KMS-11 (cell line): ENCODE results near the gene MAJIN.

Experiments
- H2AFZ ChIP-seq: fragments of 200-600 bp; sonication (generic); 2 replicates; pipeline ENCODE4 v1.6.1; 2016; ENCODE audit warnings: antibody characterized with exemption, mixed run types, low read depth
- H3K27ac ChIP-seq: fragments of 200-600 bp; sonication (generic); 2 replicates; pipeline ENCODE4 v1.6.1; 2016; ENCODE audit warnings: mild to moderate bottlenecking, mixed run types
- H3K27me3 ChIP-seq: fragments of 200-600 bp; sonication (generic); 2 replicates; pipeline ENCODE4 v1.6.1; 2017; ENCODE audit warnings: mild to moderate bottlenecking, low read depth, mixed run types, moderate library complexity; ENCODE audit not compliant: insufficient read depth
- H3K36me3 ChIP-seq: fragments of 200-600 bp; sonication (generic); 2 replicates; pipeline ENCODE4 v1.6.1; 2017; ENCODE audit warnings: mild to moderate bottlenecking, mixed run types; ENCODE audit not compliant: insufficient read depth
- H3K4me1 ChIP-seq: fragments of 200-600 bp; sonication (generic); 2 replicates; pipeline ENCODE4 v1.6.1; 2016; ENCODE audit warnings: mild to moderate bottlenecking, low read depth, mixed run types; ENCODE audit not compliant: poor library complexity, severe bottlenecking
- H3K4me2 ChIP-seq: fragments of 200-600 bp; sonication (generic); 2 replicates; pipeline ENCODE4 v1.7.0; 2016; ENCODE audit warnings: mild to moderate bottlenecking, mixed run types
- H3K4me3 ChIP-seq: fragments of 200-600 bp; sonication (generic); IDR thresholded peaks from 2 replicates; pipeline ENCODE4 v1.6.1; 2017; ENCODE audit warnings: low read depth, low read length, mixed read lengths; ENCODE audit not compliant: insufficient read depth
- H3K79me2 ChIP-seq: fragments of 200-600 bp; sonication (generic); 2 replicates; pipeline ENCODE4 v1.6.1; 2016; ENCODE audit warnings: low read depth, mixed run types; ENCODE audit not compliant: insufficient read depth
- H3K9ac ChIP-seq: fragments of 200-600 bp; sonication (generic); 2 replicates; pipeline ENCODE4 v1.6.1; 2016; ENCODE audit warnings: mild to moderate bottlenecking, mixed run types
- H4K20me1 ChIP-seq: fragments of 200-600 bp; sonication (generic); 2 replicates; pipeline ENCODE4 v1.6.1; 2016; ENCODE audit warnings: mild to moderate bottlenecking, mixed run types; ENCODE audit not compliant: insufficient read depth
- CTCF ChIP-seq: fragments of 200-600 bp; sonication (generic); conservative IDR thresholded peaks from 2 replicates; pipeline ENCODE4 v1.6.1; 2017; ENCODE audit warnings: low read depth, mild to moderate bottlenecking, antibody characterized with exemption, low read length, moderate library complexity, mixed read lengths

MAJIN gene

DNA sequence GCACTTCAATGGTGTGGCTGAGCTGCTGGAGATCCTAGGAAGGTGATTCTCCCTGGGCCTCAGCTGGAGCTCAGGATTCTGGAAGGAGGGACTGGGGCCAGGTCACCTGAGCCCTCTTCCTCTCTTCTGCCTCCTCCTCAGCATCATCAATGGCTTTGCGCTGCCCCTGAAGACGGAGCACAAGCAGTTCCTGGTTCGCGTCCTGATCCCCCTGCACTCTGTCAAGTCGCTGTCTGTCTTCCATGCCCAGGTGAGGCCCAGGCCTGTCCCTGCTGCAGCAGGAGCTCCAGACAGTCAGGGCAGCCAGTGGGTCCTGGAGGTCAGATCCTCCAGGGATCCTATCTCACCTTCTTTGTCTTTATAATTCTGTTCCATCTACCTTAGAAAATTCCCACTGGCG, 41.6 kb downstream of the MAJIN start:
- no peak overlapping the region for H3K4me3 ChIP-seq
- H3K4me1 ChIP-seq, result no peaks in the 10 kb centered on the region
- no peaks in the 10 kb centered on the region for H3K27me3 ChIP-seq
- H3K27ac ChIP-seq, result no peak overlapping the region
- H3K4me2 ChIP-seq, result no peak overlapping the region
- no peak for TF ChIP-seq CTCF
- no peaks in the 10 kb centered on the region for H4K20me1 ChIP-seq
- no peak overlapping the region for H3K9ac ChIP-seq
- no peak overlapping the region for H2AFZ ChIP-seq
- H3K36me3 ChIP-seq, result no peaks in the 10 kb centered on the region
- no peaks in the 10 kb centered on the region for H3K79me2 ChIP-seq

DNA sequence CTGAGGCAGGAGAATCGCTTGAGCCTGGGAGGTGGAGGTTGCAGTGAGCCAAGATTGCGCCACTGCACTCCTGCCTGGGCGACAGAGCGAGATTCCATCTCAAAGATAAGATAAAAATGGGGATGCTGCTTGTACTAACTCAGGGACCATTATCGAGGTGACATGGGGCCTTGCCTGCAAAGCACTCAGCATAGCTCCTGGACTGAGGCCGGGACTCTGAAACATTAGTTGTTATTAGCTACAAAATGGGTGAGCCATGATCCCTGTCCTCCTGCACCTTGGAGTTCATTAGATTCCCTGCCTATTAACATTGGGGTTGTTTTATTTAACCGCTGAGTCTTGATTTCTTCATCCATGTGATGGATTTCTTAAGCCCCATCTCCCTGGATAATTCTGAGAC, 42.3 kb downstream of the MAJIN start:
- H4K20me1 ChIP-seq, result no peaks in the 10 kb centered on the region
- no peak overlapping the region for H3K27ac ChIP-seq
- no peaks in the 10 kb centered on the region for H3K79me2 ChIP-seq
- no peak overlapping the region for H2AFZ ChIP-seq
- no peak for TF ChIP-seq CTCF
- H3K36me3 ChIP-seq, result no peaks in the 10 kb centered on the region
- no peak overlapping the region for H3K9ac ChIP-seq
- H3K4me1 ChIP-seq, result no peaks in the 10 kb centered on the region
- H3K4me2 ChIP-seq, result no peak overlapping the region
- H3K4me3 ChIP-seq, result no peak overlapping the region
- no peaks in the 10 kb centered on the region for H3K27me3 ChIP-seq

DNA sequence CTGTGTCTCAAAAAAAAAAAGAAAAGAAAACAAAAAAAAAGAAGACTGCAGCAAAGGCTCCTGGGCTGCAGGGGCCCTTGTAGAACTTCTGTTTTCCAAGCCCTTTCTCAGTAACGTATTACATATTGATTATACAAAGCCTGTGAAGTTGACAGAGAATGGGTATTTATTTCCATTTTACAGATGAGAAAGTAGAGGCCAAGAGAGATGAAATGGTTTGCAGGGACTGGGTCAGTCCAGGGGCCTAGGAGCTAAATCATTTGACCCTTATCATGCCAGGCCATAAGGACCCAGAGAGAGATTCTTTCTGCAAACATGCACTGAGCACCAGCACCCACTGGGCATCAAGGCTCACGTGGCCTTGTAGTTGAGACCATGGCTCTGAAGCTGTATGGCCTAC, 43.0 kb downstream of the MAJIN start:
- Histone ChIP-seq H3K79me2 (no peaks in the 10 kb centered on the region), H3K9ac (no peak overlapping the region), H2AFZ (no peak overlapping the region), H3K27me3 (no peaks in the 10 kb centered on the region), H4K20me1 (no peaks in the 10 kb centered on the region), H3K27ac (no peak overlapping the region), H3K36me3 (no peaks in the 10 kb centered on the region), H3K4me1 (no peaks in the 10 kb centered on the region), H3K4me2 (no peak overlapping the region), H3K4me3 (no peak overlapping the region)
- no peak for TF ChIP-seq CTCF

GRCh38 chr11:64926689-64927088, 45.2 kb downstream of the MAJIN start:
- TF ChIP-seq CTCF, result no peak
- H3K79me2 ChIP-seq, result no peaks in the 10 kb centered on the region
- H3K9ac ChIP-seq, result no peak overlapping the region
- H3K27ac ChIP-seq, result no peak overlapping the region
- H3K27me3 ChIP-seq, result no peaks in the 10 kb centered on the region
- no peaks in the 10 kb centered on the region for H3K36me3 ChIP-seq
- H3K4me2 ChIP-seq, result no peak overlapping the region
- H2AFZ ChIP-seq, result no peak overlapping the region
- no peaks in the 10 kb centered on the region for H4K20me1 ChIP-seq
- H3K4me1 ChIP-seq, result peaks cover 6% of the 10 kb centered on the region
- H3K4me3 ChIP-seq, result no peak overlapping the region
